DOHH2 (cell line): ENCODE data around the gene RHOU.

ENCODE experiments used
- CTCF ChIP-seq: fragments of 200-600 bp; sonication (generic); IDR thresholded peaks from one replicate; pipeline ENCODE4 v1.5.1; 2014; ENCODE audit warnings: antibody characterized with exemption, mild to moderate bottlenecking, low read depth, low read length; ENCODE audit not compliant: poor library complexity, severe bottlenecking
- EZH2phosphoT487 ChIP-seq: fragments of 200-600 bp; sonication (generic); IDR thresholded peaks from 2 replicates; pipeline ENCODE4 v1.6.1; 2017; ENCODE audit warnings: borderline replicate concordance, mild to moderate bottlenecking, antibody characterized with exemption, low read length, moderate library complexity, mixed read lengths

- TF ChIP-seq CTCF = no peak
- no peak for TF ChIP-seq EZH2phosphoT487
Measured at GRCh38 chr1:228763561-228763960, 28.3 kb downstream of the RHOU start.
